ENCODE measurements around the gene LSM14A.

GRCh38 chr19:34135054-34135800 lies 37.1 kb upstream of the LSM14A start:
- TF ChIP-seq CTCF (conservative IDR thresholded peaks at IDR 0.05; ENCODE audit: low read length), result no peak
- no peak for TF ChIP-seq EZH2phosphoT487 (IDR thresholded peaks at IDR 0.05; ENCODE audit: borderline replicate concordance)
